Neural progenitor cell (in vitro differentiated cells): ENCODE results near the gene OLFM4.

ENCODE experiments used
- CTCF ChIP-seq: fragments of 200-600 bp; sonication (generic); IDR thresholded peaks from 2 replicates; pipeline ENCODE4 v1.5.1; 2017; ENCODE audit warnings: antibody characterized with exemption, mild to moderate bottlenecking
- EZH2phosphoT487 ChIP-seq: fragments of 200-600 bp; sonication (generic); IDR thresholded peaks from 2 replicates; pipeline ENCODE4 v1.6.1; 2017; ENCODE audit warnings: antibody characterized with exemption

GRCh38 chr13:53069800-53070199 is 41.2 kb downstream of the OLFM4 start:
- no peak for TF ChIP-seq EZH2phosphoT487
- TF ChIP-seq CTCF = no peak
